Measurements from ENCODE around the gene ZNF714.

ZNF714 gene

DNA sequence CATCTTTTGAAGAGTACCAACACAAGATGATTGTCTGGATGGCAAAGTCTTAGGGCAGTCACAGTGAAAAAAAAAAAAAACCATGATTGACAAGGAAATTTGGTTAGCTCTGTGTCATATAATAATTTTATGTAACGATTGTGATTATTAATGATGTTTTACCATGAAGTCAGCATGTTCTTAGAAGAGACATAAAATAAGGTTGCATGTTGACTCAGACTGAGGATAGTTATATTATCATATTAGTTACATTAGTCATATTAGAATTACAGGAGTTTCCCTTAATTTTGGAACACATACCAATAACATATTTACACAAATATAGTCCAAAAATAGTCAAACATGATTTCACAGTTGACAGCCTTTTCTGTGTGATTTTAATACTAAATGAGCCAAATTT, 65.5 kb downstream of the ZNF714 start:
- Histone ChIP-seq H3K27ac (replicated peaks) (no peak overlapping the region), H3K4me3 (replicated peaks; ENCODE audit: insufficient read depth, low read length) (no peak overlapping the region), H3K27me3 (ENCODE audit: insufficient read depth, poor library complexity, severe bottlenecking) (no peaks in the 10 kb centered on the region)
- no peak for DNase-seq (ENCODE audit: low read depth in 1 of 2, low spot score in 1 of 2)
- TF ChIP-seq GABPA (IDR thresholded peaks at IDR 0.05; ENCODE audit: low read depth) (no peak), SPI1 (IDR thresholded peaks at IDR 0.05; ENCODE audit: borderline replicate concordance, low read depth) (no peak)

DNA sequence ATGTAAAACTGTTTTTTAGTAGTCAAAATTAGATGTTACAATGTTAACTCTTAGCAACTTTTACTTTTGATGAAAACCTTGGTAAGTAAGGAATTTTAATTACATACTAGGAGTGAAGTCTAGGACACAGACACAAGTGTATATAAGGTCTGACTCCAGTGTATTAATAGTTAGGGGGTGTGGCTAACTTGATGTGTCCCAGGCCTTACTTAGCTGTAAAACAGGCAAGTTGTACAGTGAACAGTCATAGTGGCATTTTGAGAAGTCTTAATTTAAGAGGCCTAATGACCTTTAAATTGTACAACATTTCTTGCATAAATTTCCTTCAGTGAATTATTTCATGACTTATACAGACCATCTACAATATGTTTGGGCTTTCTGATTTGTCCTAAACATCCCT, 66.7 kb downstream of the ZNF714 start:
- TF ChIP-seq, protein P1, sequence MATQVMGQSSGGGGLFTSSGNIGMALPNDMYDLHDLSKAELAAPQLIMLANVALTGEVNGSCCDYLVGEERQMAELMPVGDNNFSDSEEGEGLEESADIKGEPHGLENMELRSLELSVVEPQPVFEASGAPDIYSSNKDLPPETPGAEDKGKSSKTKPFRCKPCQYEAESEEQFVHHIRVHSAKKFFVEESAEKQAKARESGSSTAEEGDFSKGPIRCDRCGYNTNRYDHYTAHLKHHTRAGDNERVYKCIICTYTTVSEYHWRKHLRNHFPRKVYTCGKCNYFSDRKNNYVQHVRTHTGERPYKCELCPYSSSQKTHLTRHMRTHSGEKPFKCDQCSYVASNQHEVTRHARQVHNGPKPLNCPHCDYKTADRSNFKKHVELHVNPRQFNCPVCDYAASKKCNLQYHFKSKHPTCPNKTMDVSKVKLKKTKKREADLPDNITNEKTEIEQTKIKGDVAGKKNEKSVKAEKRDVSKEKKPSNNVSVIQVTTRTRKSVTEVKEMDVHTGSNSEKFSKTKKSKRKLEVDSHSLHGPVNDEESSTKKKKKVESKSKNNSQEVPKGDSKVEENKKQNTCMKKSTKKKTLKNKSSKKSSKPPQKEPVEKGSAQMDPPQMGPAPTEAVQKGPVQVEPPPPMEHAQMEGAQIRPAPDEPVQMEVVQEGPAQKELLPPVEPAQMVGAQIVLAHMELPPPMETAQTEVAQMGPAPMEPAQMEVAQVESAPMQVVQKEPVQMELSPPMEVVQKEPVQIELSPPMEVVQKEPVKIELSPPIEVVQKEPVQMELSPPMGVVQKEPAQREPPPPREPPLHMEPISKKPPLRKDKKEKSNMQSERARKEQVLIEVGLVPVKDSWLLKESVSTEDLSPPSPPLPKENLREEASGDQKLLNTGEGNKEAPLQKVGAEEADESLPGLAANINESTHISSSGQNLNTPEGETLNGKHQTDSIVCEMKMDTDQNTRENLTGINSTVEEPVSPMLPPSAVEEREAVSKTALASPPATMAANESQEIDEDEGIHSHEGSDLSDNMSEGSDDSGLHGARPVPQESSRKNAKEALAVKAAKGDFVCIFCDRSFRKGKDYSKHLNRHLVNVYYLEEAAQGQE (IDR thresholded peaks at IDR 0.05; ENCODE audit: insufficient replicate concordance, low read depth), result no peak
- TF ChIP-seq GABPA (IDR thresholded peaks at IDR 0.05; ENCODE audit: low read depth), result no peak
- no peak for TF ChIP-seq SPI1 (IDR thresholded peaks at IDR 0.05; ENCODE audit: borderline replicate concordance, low read depth)
- TF ChIP-seq, protein P2, sequence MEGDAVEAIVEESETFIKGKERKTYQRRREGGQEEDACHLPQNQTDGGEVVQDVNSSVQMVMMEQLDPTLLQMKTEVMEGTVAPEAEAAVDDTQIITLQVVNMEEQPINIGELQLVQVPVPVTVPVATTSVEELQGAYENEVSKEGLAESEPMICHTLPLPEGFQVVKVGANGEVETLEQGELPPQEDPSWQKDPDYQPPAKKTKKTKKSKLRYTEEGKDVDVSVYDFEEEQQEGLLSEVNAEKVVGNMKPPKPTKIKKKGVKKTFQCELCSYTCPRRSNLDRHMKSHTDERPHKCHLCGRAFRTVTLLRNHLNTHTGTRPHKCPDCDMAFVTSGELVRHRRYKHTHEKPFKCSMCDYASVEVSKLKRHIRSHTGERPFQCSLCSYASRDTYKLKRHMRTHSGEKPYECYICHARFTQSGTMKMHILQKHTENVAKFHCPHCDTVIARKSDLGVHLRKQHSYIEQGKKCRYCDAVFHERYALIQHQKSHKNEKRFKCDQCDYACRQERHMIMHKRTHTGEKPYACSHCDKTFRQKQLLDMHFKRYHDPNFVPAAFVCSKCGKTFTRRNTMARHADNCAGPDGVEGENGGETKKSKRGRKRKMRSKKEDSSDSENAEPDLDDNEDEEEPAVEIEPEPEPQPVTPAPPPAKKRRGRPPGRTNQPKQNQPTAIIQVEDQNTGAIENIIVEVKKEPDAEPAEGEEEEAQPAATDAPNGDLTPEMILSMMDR (IDR thresholded peaks at IDR 0.05; ENCODE audit: insufficient read depth, low read length), result no peak
- TF ChIP-seq POLR2AphosphoS5 (IDR thresholded peaks at IDR 0.05; ENCODE audit: low read depth), result no peak
- Histone ChIP-seq H3K4me3 (replicated peaks; ENCODE audit: insufficient read depth, low read length) (no peak overlapping the region), H3K27ac (replicated peaks) (no peak overlapping the region), H3K27me3 (ENCODE audit: insufficient read depth, poor library complexity, severe bottlenecking) (no peaks in the 10 kb centered on the region)
- no peak for DNase-seq (ENCODE audit: low read depth in 1 of 2, low spot score in 1 of 2)

DNA sequence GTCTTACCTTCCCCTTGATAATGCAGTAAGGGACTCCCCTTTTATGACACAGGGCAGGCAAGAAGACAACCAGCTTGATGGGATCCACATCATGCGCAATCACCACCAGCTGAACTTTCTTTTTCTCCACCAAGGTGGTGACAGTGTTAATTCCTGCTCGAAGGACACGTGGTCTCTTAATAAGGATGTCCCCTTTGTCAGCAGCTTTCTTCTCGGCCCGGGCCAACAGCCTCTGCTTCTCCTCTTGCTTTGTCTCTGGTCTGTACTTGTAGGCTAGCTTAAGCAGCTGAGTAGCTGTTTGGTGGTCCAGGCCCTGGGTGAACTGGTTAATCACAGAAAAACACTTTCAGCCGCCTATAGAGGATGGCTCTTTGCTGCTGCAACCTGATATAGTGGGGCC, 67.9 kb downstream of the ZNF714 start:
- Histone ChIP-seq H3K27me3 (ENCODE audit: insufficient read depth, poor library complexity, severe bottlenecking) (no peaks in the 10 kb centered on the region), H3K27ac (replicated peaks) (no peak overlapping the region), H3K4me3 (replicated peaks; ENCODE audit: insufficient read depth, low read length) (no peak overlapping the region)
- TF ChIP-seq, protein P1 (IDR thresholded peaks at IDR 0.05; ENCODE audit: insufficient replicate concordance, low read depth), result no peak
- no peak for TF ChIP-seq POLR2AphosphoS5 (IDR thresholded peaks at IDR 0.05; ENCODE audit: low read depth)
- TF ChIP-seq GABPA (IDR thresholded peaks at IDR 0.05; ENCODE audit: low read depth), result no peak
- TF ChIP-seq, protein P2 (IDR thresholded peaks at IDR 0.05; ENCODE audit: insufficient read depth, low read length), result no peak
- no peak for TF ChIP-seq SPI1 (IDR thresholded peaks at IDR 0.05; ENCODE audit: borderline replicate concordance, low read depth)
- DNase-seq (ENCODE audit: low read depth in 1 of 2, low spot score in 1 of 2), result no peak

DNA sequence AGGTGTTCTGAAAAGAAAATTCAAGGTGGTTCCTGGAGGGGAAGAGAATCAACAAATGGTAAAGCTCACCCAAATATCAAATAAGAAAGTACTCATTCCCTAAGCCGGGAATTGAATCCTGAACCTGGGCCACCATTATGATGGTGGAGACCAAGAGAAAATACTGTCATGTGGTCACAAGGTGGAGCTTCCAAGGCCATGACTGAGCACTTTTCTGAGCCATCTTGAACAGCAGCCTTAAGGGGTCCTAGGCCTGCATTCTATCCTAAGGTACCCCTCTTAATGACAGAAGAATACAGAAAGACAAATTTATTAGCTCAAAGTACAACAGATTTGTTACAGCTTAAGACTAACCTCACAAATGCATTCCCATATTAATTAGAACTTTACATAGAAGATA, 69.5 kb downstream of the ZNF714 start:
- no peak overlapping the region for H3K27ac ChIP-seq (replicated peaks)
- no peak for TF ChIP-seq GABPA (IDR thresholded peaks at IDR 0.05; ENCODE audit: low read depth)
- TF ChIP-seq POLR2AphosphoS5 (IDR thresholded peaks at IDR 0.05; ENCODE audit: low read depth), result no peak
- no peak for TF ChIP-seq SPI1 (IDR thresholded peaks at IDR 0.05; ENCODE audit: borderline replicate concordance, low read depth)
- TF ChIP-seq, protein P1 (IDR thresholded peaks at IDR 0.05; ENCODE audit: insufficient replicate concordance, low read depth), result no peak
- TF ChIP-seq, protein P2 (IDR thresholded peaks at IDR 0.05; ENCODE audit: insufficient read depth, low read length), result no peak
- DNase-seq (ENCODE audit: low read depth in 1 of 2, low spot score in 1 of 2), result no peak

More for the DNA sequence above, 69.5 kb downstream of the ZNF714 start:
- Histone ChIP-seq H3K27me3 (ENCODE audit: insufficient read depth, poor library complexity, severe bottlenecking) (no peaks in the 10 kb centered on the region), H3K4me3 (replicated peaks; ENCODE audit: insufficient read depth, low read length) (no peak overlapping the region)
